Measurements from ENCODE around the gene CKB. TPM values are rescaled to one million over a fixed set of nuclear protein-coding genes. Genes with fewer than 3 reads are reported as not detected.

The CKB gene
- total and polyA plus RNA-seq, 2 donors (not counting 1 experiment from before 2014, with no cell fraction given): 3.1 to 4.7 TPM

DNA sequence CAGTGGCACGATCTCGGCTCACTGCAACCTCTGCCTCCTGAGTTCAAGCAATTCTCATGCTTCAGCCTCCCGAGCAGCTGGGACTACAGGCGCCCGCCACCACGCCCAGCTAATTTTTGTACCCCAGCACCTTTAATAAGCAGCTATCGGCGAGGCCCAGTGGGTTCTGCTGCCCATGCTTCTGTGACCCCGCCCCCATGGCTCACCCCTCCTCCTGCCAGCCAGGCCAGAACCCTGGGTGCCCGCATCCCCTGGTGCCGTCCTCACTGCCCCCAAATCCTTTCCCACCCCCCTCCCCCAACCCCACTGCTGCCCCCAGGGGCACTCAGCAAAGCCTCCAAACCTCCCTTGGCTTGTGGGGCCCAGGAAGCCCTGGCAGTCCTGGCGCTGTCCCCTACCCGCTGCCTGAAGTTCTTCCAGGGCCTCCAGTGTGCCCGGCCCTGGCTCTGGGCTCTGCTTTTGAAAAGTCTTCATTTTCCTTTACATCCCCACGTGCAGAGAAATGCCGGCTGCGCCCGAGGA is 25.4 kb upstream of the CKB start:
- no peak for ATAC-seq (ENCODE audit: low read depth)

DNA sequence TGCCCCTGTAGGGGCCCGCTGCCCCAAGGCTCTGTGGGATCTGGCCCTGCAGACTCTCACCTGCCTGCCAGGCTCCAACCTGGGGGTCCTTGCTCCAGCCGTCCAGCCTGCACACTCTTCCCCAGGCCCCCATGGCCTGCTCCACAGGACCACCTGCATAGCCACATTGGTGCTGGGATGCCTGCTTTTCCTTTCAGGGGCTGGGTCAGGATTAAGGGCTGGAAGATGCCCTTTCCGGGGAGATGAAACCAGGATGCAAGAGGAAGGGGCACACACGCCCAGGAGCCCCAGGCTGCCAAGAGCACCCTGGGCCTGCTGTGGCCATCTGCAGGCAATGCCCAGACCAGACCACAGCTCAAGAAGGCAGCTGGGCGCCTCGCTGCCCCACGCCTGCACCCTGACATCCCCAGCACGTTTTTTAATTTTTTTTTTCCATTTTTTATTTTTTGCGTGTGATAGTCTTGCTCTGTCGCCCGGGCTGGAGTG is 24.9 kb upstream of the CKB start:
- 92% methylated on average over 11 of the region's 11 CpGs for WGBS (ENCODE audit: insufficient coverage)
- no peak overlapping the region for H3K27ac Mint-ChIP-seq
- Histone ChIP-seq H3K4me1 (ENCODE audit: control insufficient read depth in 2 of 2, insufficient read depth in 2 of 2, low read length in 2 of 2) (peaks cover 0 to 6% of the 10 kb centered on the region in 2 donors), H3K79me2 (ENCODE audit: control insufficient read depth, insufficient read depth, low read length) (peaks cover 35% of the 10 kb centered on the region), H2AFZ (ENCODE audit: insufficient read depth, low read depth, low read length, poor library complexity, severe bottlenecking) (no peak overlapping the region), H3K9me3 (ENCODE audit: control extremely low read depth in 1 of 3, control insufficient read depth in 2 of 3, insufficient read depth in 1 of 3, low read length in 2 of 3) (no peaks in the 10 kb centered on the region), H3K27ac (ENCODE audit: low read length in 2 of 2) (no peak overlapping the region), H3K4me3 (ENCODE audit: control extremely low read depth in 1 of 5, extremely low read depth in 1 of 5, insufficient read depth in 1 of 5, low read depth in 2 of 5, low read length in 4 of 5) (no peak overlapping the region), H3K4me2 (replicated peaks; ENCODE audit: low read depth, low read length, poor library complexity, severe bottlenecking) (no peak overlapping the region), H3K36me3 (replicated peaks in 1 of 2; ENCODE audit: control extremely low read depth in 1 of 2, control insufficient read depth in 1 of 2, extremely low read depth in 1 of 2, insufficient read depth in 2 of 2, low read length in 1 of 2) (peaks cover 0 to 3% of the 10 kb centered on the region in 2 experiments), H4K20me1 (ENCODE audit: control insufficient read depth, insufficient read depth, low read length, poor library complexity, severe bottlenecking) (peaks cover 39% of the 10 kb centered on the region), H3K27me3 (replicated peaks in 1 of 4; ENCODE audit: control extremely low read depth in 1 of 4, control insufficient read depth in 3 of 4, insufficient read depth in 4 of 4, low read length in 3 of 4) (peaks cover 0 to 16% (median 2%) of the 10 kb centered on the region in 4 experiments), H3K9ac (ENCODE audit: low read length) (no peak overlapping the region)
- H3K4me1 Mint-ChIP-seq: peaks cover 4% of the 10 kb centered on the region
- H3K9me3 Mint-ChIP-seq (ENCODE audit: insufficient read depth): no peaks in the 10 kb centered on the region
- H3K4me3 Mint-ChIP-seq: no peak overlapping the region
- ChIA-PET CTCF (interaction anchor here (0.5 to 9.3 kb wide), 10 partner anchors 11 to 60 kb away, joined by 3 to 128 read pairs (median 5); partner anchors contain the start of gene TRMT61A), POLR2A (no interaction called here)
- no peaks in the 10 kb centered on the region for H3K27me3 Mint-ChIP-seq
- TF ChIP-seq, protein P1, sequence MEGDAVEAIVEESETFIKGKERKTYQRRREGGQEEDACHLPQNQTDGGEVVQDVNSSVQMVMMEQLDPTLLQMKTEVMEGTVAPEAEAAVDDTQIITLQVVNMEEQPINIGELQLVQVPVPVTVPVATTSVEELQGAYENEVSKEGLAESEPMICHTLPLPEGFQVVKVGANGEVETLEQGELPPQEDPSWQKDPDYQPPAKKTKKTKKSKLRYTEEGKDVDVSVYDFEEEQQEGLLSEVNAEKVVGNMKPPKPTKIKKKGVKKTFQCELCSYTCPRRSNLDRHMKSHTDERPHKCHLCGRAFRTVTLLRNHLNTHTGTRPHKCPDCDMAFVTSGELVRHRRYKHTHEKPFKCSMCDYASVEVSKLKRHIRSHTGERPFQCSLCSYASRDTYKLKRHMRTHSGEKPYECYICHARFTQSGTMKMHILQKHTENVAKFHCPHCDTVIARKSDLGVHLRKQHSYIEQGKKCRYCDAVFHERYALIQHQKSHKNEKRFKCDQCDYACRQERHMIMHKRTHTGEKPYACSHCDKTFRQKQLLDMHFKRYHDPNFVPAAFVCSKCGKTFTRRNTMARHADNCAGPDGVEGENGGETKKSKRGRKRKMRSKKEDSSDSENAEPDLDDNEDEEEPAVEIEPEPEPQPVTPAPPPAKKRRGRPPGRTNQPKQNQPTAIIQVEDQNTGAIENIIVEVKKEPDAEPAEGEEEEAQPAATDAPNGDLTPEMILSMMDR (IDR thresholded peaks at IDR 0.05): no peak
- no peak for TF ChIP-seq EZH2 (IDR thresholded peaks at IDR 0.05; ENCODE audit: borderline replicate concordance, insufficient read depth, low read depth, low read length, poor library complexity, severe bottlenecking)
- intact Hi-C loops (cut with micrococcal nuclease): loop anchor here (5.0 kb wide), 1 partner anchor 470 kb away; no protein-coding TSS in a partner anchor
- ATAC-seq (ENCODE audit: low read depth) (no peak), DNase-seq (no peak)

More for the DNA sequence above, 25.4 kb upstream of the CKB start:
- Histone ChIP-seq H4K20me1 (ENCODE audit: control insufficient read depth, insufficient read depth, low read length, poor library complexity, severe bottlenecking) (peaks cover 39% of the 10 kb centered on the region), H3K36me3 (replicated peaks in 1 of 2; ENCODE audit: control extremely low read depth in 1 of 2, control insufficient read depth in 1 of 2, extremely low read depth in 1 of 2, insufficient read depth in 2 of 2, low read length in 1 of 2) (peaks cover 0 to 3% of the 10 kb centered on the region in 2 experiments), H3K4me1 (ENCODE audit: control insufficient read depth in 2 of 2, insufficient read depth in 2 of 2, low read length in 2 of 2) (peaks cover 0 to 6% of the 10 kb centered on the region in 2 donors), H3K9me3 (ENCODE audit: control extremely low read depth in 1 of 3, control insufficient read depth in 2 of 3, insufficient read depth in 1 of 3, low read length in 2 of 3) (no peaks in the 10 kb centered on the region), H3K79me2 (ENCODE audit: control insufficient read depth, insufficient read depth, low read length) (peaks cover 40% of the 10 kb centered on the region), H3K27me3 (replicated peaks in 1 of 4; ENCODE audit: control extremely low read depth in 1 of 4, control insufficient read depth in 3 of 4, insufficient read depth in 4 of 4, low read length in 3 of 4) (peaks cover 0 to 13% (median 0%) of the 10 kb centered on the region in 4 experiments), H2AFZ (ENCODE audit: insufficient read depth, low read depth, low read length, poor library complexity, severe bottlenecking) (no peak overlapping the region), H3K9ac (ENCODE audit: low read length) (no peak overlapping the region), H3K27ac (ENCODE audit: low read length in 2 of 2) (no peak overlapping the region), H3K4me2 (replicated peaks; ENCODE audit: low read depth, low read length, poor library complexity, severe bottlenecking) (no peak overlapping the region), H3K4me3 (ENCODE audit: control extremely low read depth in 1 of 5, extremely low read depth in 1 of 5, insufficient read depth in 1 of 5, low read depth in 2 of 5, low read length in 4 of 5) (no peak overlapping the region)
- Mint-ChIP-seq H3K9me3 (ENCODE audit: insufficient read depth) (no peaks in the 10 kb centered on the region), H3K27ac (no peak overlapping the region), H3K4me1 (peaks cover 4% of the 10 kb centered on the region), H3K27me3 (no peaks in the 10 kb centered on the region), H3K4me3 (no peak overlapping the region)
- no peak for DNase-seq
- CTCF ChIA-PET: interaction anchor here (1.3 to 9.3 kb wide), 4 partner anchors 12 to 47 kb away, joined by 3 to 128 read pairs (median 26); partner anchors contain the start of gene TRMT61A
- POLR2A ChIA-PET: no interaction called here
- TF ChIP-seq, protein P1 (IDR thresholded peaks at IDR 0.05): no peak
- TF ChIP-seq EZH2 (IDR thresholded peaks at IDR 0.05; ENCODE audit: borderline replicate concordance, insufficient read depth, low read depth, low read length, poor library complexity, severe bottlenecking): no peak
- 94% methylated on average over 18 of the region's 18 CpGs for WGBS (ENCODE audit: insufficient coverage)
- intact Hi-C loops (cut with micrococcal nuclease): loop anchor here (5.0 kb wide), 1 partner anchor 471 kb away; no protein-coding TSS in a partner anchor
